Uterus (tissue), 4 donors: ENCODE data around the gene MAFB. TPM values are rescaled to one million over a fixed set of nuclear protein-coding genes. Genes with fewer than 3 reads are reported as not detected.

ENCODE experiments used
- DNase-seq, 2 donors: peaks; one replicate each; pipeline ENCODE4 v3.0.0-alpha.2; 2019 to 2020
- H3K27ac ChIP-seq, 2 donors: fragments of 200-600 bp; sonication (generic); 1 replicate in 1 of 2; 2 replicates in 1 of 2; pipeline ENCODE4 v1.5.1; 2016 to 2018
- H3K27me3 ChIP-seq, 2 donors: fragments of 200-600 bp; sonication (generic); one replicate each; pipeline ENCODE4 v1.5.1; 2018 to 2019; ENCODE audit warnings: control low read depth in 1 of 2
- H3K36me3 ChIP-seq, 2 donors: fragments of 200-600 bp; sonication (generic); one replicate each; pipeline ENCODE4 v1.5.1; 2019; ENCODE audit warnings: control low read depth in 1 of 2
- H3K4me1 ChIP-seq, 2 donors: fragments of 200-600 bp; sonication (generic); one replicate each; pipeline ENCODE4 v1.5.1; 2018 to 2019; ENCODE audit warnings: control low read depth in 1 of 2
- H3K4me3 ChIP-seq, 2 donors: fragments of 200-600 bp; sonication (generic); 1 replicate in 1 of 2; 2 replicates in 1 of 2; pipeline ENCODE4 v1.5.1; 2018 to 2019; ENCODE audit warnings: mild to moderate bottlenecking in 1 of 2
- H3K9me3 ChIP-seq, 2 donors: fragments of 200-600 bp; sonication (generic); one replicate each; pipeline ENCODE4 v1.5.1; 2019; ENCODE audit warnings: control low read depth in 1 of 2
- CTCF ChIP-seq, 4 experiments: fragments of 200-600 bp in 2 of 4; fragments of 450-650 bp in 2 of 4; sonication (generic) in 2 of 4; IDR thresholded peaks; one replicate each; pipeline ENCODE4 v1.5.1; 2016 to 2019; ENCODE audit warnings: antibody characterized with exemption in 4 of 4, mild to moderate bottlenecking in 2 of 4, moderate library complexity in 1 of 4
- POLR2A ChIP-seq, 2 donors: fragments of 450-650 bp; IDR thresholded peaks; one replicate each; pipeline ENCODE4 v1.6.1; 2016; ENCODE audit warnings: antibody characterized with exemption in 2 of 2, mild to moderate bottlenecking in 1 of 2, moderate library complexity in 1 of 2
- intact Hi-C: fragments of 100-400 bp; cut with DNase I; formaldehyde crosslinking; loops from one replicate; pipeline ENCODE4 v1.15.1; 2023; ENCODE audit warnings: low total_unique reads
- total RNA-seq, 4 donors: library from RNA; depleted of rRNA in 3 of 4; stranded (reverse); fragments of >200 nt in 3 of 4; gene quantifications; one replicate each; pipeline versions ENCODE4 v1.1.0 to v1.2.4, GENCODE V29; 2014 to 2023
- donor health status: DM: yes; HTN: yes; CAD: no.

MAFB gene
- total RNA-seq, 4 donors from 2014 or later, result 10.0 to 38.2 (median 19.0) TPM

GRCh38 chr20:40658509-40658908 is 30.5 kb downstream of the MAFB start:
- Histone ChIP-seq H3K4me1 (no peaks in the 10 kb centered on the region), H3K36me3 (no peaks in the 10 kb centered on the region), H3K27me3 (no peaks in the 10 kb centered on the region), H3K27ac (no peak overlapping the region), H3K9me3 (no peaks in the 10 kb centered on the region), H3K4me3 (no peak overlapping the region)
- intact Hi-C loops, result no loop called here
- TF ChIP-seq POLR2A (IDR thresholded peaks at IDR 0.05), result no peak
- TF ChIP-seq CTCF (IDR thresholded peaks at IDR 0.05), result no peak
- no peak for DNase-seq

- Histone ChIP-seq H3K4me3 (no peak overlapping the region), H3K36me3 (no peaks in the 10 kb centered on the region), H3K27ac (no peak overlapping the region), H3K9me3 (no peaks in the 10 kb centered on the region), H3K4me1 (no peaks in the 10 kb centered on the region), H3K27me3 (no peaks in the 10 kb centered on the region)
- TF ChIP-seq POLR2A (IDR thresholded peaks at IDR 0.05) (no peak), CTCF (IDR thresholded peaks at IDR 0.05) (no peak)
- intact Hi-C loops, result no loop called here
- no peak for DNase-seq
Observed at GRCh38 chr20:40657526-40657925, 31.5 kb downstream of the MAFB start.

GRCh38 chr20:40655451-40655850 is 33.6 kb downstream of the MAFB start:
- H3K27me3 ChIP-seq, result no peaks in the 10 kb centered on the region
- no peak overlapping the region for H3K27ac ChIP-seq

GRCh38 chr20:40654876-40655275 is 34.2 kb downstream of the MAFB start:
- intact Hi-C loops, result no loop called here
- Histone ChIP-seq H3K4me3 (no peak overlapping the region), H3K27me3 (no peaks in the 10 kb centered on the region), H3K4me1 (no peaks in the 10 kb centered on the region), H3K27ac (no peak overlapping the region), H3K36me3 (no peaks in the 10 kb centered on the region), H3K9me3 (no peaks in the 10 kb centered on the region)
- no peak for TF ChIP-seq POLR2A (IDR thresholded peaks at IDR 0.05)
- no peak for DNase-seq

More at GRCh38 chr20:40655451-40655850, 33.6 kb downstream of the MAFB start:
- no peak overlapping the region for H3K4me3 ChIP-seq
- intact Hi-C loops, result no loop called here
- H3K9me3 ChIP-seq, result no peaks in the 10 kb centered on the region
- no peaks in the 10 kb centered on the region for H3K36me3 ChIP-seq
- no peaks in the 10 kb centered on the region for H3K4me1 ChIP-seq
- no peak for DNase-seq
- no peak for TF ChIP-seq POLR2A (IDR thresholded peaks at IDR 0.05)
- no peak for TF ChIP-seq CTCF (IDR thresholded peaks at IDR 0.05)

GRCh38 chr20:40652441-40652987 is 36.5 kb downstream of the MAFB start:
- intact Hi-C loops, result no loop called here
- Histone ChIP-seq H3K4me1 (no peaks in the 10 kb centered on the region), H3K27me3 (no peaks in the 10 kb centered on the region), H3K36me3 (no peaks in the 10 kb centered on the region), H3K9me3 (no peaks in the 10 kb centered on the region), H3K4me3 (no peak overlapping the region), H3K27ac (no peak overlapping the region)
- no peak for TF ChIP-seq CTCF (IDR thresholded peaks at IDR 0.05)
- no peak for TF ChIP-seq POLR2A (IDR thresholded peaks at IDR 0.05)
- DNase-seq, result no peak

GRCh38 chr20:40651151-40651550 is 37.9 kb downstream of the MAFB start:
- TF ChIP-seq CTCF (IDR thresholded peaks at IDR 0.05) (no peak), POLR2A (IDR thresholded peaks at IDR 0.05) (no peak)
- DNase-seq, result no peak
- Histone ChIP-seq H3K27ac (no peak overlapping the region), H3K9me3 (no peaks in the 10 kb centered on the region), H3K4me1 (no peaks in the 10 kb centered on the region), H3K36me3 (no peaks in the 10 kb centered on the region), H3K4me3 (no peak overlapping the region), H3K27me3 (no peaks in the 10 kb centered on the region)
- intact Hi-C loops, result no loop called here
